Tibial artery (tissue), 4 donors: ENCODE measurements around the gene RAD50.

Experiments
- DNase-seq, 2 donors: peaks; one replicate each; pipeline ENCODE4 v3.0.0-alpha.2; 2019
- H3K27ac ChIP-seq, 2 donors: fragments of 200-600 bp; sonication (generic) in 1 of 2; 1 replicate in 1 of 2; 2 replicates in 1 of 2; pipeline ENCODE4 v1.5.1; 2018 to 2019; ENCODE audit warnings: mild to moderate bottlenecking in 1 of 2
- H3K27me3 ChIP-seq, 2 donors: fragments of 200-600 bp; sonication (generic) in 1 of 2; one replicate each; pipeline versions ENCODE4 v1.5.1 to v1.6.0; 2016 to 2019
- H3K36me3 ChIP-seq, 3 donors: fragments of 200-600 bp; sonication (generic) in 2 of 3; one replicate each; pipeline ENCODE4 v1.5.1; 2016 to 2019; ENCODE audit warnings: mild to moderate bottlenecking in 2 of 3
- H3K4me1 ChIP-seq, 4 donors: fragments of 200-600 bp; sonication (generic) in 2 of 4; 1 replicate in 3 of 4; 2 replicates in 1 of 4; pipeline ENCODE4 v1.5.1; 2016 to 2019
- H3K4me3 ChIP-seq, 2 donors: fragments of 200-600 bp; sonication (generic) in 1 of 2; 1 replicate in 1 of 2; 2 replicates in 1 of 2; pipeline ENCODE4 v1.5.1; 2018 to 2019; ENCODE audit warnings: mild to moderate bottlenecking in 2 of 2
- H3K9me3 ChIP-seq, 3 donors: fragments of 200-600 bp; sonication (generic) in 1 of 3; one replicate each; pipeline ENCODE4 v1.5.1; 2016 to 2019
- intact Hi-C: fragments of 100-400 bp; cut with DNase I; formaldehyde crosslinking; loops from one replicate; pipeline ENCODE4 v1.15.0; 2023; ENCODE audit warnings: low total_unique reads
- TF ChIP-seq, protein P1 (sequence below), 2 experiments: fragments of 200-600 bp in 1 of 2; fragments of 450-650 bp in 1 of 2; IDR thresholded peaks; one replicate each; pipeline ENCODE4 v1.5.1; 2017 to 2019; ENCODE audit warnings: antibody characterized with exemption in 2 of 2, mild to moderate bottlenecking in 1 of 2, moderate library complexity in 1 of 2

Gene RAD50

DNA sequence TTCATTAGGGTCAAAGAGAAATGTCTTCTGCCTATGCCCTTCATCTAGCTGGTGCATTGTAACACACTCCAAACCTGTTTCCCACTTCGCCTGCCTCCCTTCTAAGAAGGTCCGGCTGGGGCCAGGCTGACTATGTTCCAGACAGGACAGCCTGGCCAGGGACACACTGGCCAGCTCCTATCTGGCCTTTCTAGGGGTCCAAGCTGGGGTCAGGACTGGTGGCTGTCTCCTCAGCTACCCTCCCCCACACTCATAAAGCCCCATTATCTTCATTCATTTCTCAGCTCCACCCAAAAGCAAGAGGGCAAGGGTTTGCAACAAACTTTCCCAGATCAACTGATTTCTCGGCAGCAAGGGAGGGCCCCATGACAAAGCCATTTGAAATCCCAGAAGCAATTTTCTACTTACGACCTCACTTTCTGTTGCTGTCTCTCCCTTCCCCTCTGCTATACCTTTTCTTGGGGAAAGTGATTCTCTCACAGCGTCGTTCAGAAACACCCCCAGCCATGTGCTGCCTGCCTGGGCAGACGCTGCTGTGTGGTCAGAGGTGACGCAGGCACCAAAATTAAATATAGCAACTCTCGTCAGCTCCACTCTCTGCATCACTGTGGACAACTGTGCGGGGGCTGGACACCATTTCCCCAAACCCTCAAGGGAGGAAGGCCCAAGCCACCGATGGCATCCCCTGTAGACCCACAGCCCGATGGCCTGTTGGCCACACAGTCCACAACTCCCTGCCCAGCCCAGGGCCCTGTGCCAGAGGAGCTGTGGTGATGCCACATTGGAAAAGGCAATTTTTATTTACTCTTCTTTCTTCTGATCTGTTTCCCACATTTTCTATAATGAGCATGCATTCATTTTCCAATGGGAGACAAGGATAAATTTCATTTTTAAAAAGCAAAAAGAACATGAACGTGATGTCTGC lies 107.3 kb downstream of the RAD50 start:
- no peak overlapping the region for H3K27ac ChIP-seq
- intact Hi-C loops = no loop called here
- TF ChIP-seq, protein P1, sequence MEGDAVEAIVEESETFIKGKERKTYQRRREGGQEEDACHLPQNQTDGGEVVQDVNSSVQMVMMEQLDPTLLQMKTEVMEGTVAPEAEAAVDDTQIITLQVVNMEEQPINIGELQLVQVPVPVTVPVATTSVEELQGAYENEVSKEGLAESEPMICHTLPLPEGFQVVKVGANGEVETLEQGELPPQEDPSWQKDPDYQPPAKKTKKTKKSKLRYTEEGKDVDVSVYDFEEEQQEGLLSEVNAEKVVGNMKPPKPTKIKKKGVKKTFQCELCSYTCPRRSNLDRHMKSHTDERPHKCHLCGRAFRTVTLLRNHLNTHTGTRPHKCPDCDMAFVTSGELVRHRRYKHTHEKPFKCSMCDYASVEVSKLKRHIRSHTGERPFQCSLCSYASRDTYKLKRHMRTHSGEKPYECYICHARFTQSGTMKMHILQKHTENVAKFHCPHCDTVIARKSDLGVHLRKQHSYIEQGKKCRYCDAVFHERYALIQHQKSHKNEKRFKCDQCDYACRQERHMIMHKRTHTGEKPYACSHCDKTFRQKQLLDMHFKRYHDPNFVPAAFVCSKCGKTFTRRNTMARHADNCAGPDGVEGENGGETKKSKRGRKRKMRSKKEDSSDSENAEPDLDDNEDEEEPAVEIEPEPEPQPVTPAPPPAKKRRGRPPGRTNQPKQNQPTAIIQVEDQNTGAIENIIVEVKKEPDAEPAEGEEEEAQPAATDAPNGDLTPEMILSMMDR (IDR thresholded peaks at IDR 0.05) = no peak
- DNase-seq = no peak
- H3K9me3 ChIP-seq = no peaks in the 10 kb centered on the region
- H3K27me3 ChIP-seq = no peaks in the 10 kb centered on the region
- no peak overlapping the region for H3K4me3 ChIP-seq
- peaks cover 0 to 3% (median 1%) of the 10 kb centered on the region in 4 donors for H3K4me1 ChIP-seq
- H3K36me3 ChIP-seq = no peaks in the 10 kb centered on the region

DNA sequence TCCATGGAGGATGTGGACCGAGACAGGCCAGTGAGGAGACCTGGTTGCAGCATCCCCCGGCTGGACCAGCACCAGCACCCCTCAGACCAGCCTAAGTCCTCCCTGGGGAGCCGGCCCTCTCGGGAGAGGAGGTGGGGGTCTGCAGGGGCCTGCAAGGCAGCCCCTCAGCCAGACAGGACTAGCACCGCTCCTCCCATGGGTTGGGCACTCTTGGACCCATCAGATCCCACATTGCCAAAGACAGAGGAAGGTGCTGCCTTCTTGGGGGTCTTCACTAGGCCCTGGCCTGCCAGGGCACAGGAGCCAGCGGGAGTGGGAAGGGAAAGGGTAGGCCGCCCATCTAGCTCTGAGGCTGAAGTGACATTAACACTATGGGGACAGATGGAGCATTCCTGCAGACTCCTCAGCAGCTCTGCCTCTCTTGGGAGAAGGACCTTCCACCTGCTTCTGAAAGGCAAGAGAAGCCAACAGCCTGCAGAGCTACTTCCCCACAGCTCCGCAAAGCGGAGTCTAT lies 108.0 kb downstream of the RAD50 start:
- Histone ChIP-seq H3K27ac (no peak overlapping the region), H3K9me3 (no peaks in the 10 kb centered on the region), H3K36me3 (no peaks in the 10 kb centered on the region), H3K27me3 (no peaks in the 10 kb centered on the region), H3K4me3 (no peak overlapping the region), H3K4me1 (peaks cover 0 to 3% (median 1%) of the 10 kb centered on the region in 4 donors)
- TF ChIP-seq, protein P1 (IDR thresholded peaks at IDR 0.05) = no peak
- intact Hi-C loops = no loop called here
- no peak for DNase-seq

DNA sequence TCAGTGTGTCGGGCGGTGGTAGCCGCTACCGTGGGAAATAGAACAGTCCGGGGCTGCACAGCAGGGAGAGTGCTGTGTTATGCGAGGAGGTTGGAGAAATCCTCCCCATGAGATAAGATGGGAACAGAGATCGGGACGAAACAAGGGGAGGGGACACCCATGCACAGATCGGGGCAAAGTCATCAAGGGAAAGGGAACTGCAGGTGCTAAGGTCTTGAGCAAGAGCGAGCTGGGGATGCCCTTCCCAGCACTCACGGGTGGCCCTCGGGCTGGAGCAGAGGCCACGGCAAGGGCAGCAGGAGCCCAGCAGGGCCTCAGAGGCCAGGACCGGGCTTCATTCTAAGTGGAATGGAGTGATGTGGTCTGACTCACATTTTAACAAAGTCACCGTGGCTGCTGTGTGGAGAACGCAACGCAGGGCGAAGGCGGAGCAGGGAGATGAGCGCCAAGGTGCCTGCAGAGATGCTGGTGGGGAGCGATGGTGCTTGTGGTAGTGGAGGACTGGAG lies 108.8 kb downstream of the RAD50 start:
- no peak overlapping the region for H3K4me3 ChIP-seq
- H3K4me1 ChIP-seq = peaks cover 0 to 3% (median 1%) of the 10 kb centered on the region in 4 donors
- H3K36me3 ChIP-seq = no peaks in the 10 kb centered on the region
- TF ChIP-seq, protein P1 (IDR thresholded peaks at IDR 0.05) = no peak
- no peaks in the 10 kb centered on the region for H3K27me3 ChIP-seq
- DNase-seq = no peak
- intact Hi-C loops = no loop called here
- H3K9me3 ChIP-seq = no peaks in the 10 kb centered on the region
- H3K27ac ChIP-seq = no peak overlapping the region

DNA sequence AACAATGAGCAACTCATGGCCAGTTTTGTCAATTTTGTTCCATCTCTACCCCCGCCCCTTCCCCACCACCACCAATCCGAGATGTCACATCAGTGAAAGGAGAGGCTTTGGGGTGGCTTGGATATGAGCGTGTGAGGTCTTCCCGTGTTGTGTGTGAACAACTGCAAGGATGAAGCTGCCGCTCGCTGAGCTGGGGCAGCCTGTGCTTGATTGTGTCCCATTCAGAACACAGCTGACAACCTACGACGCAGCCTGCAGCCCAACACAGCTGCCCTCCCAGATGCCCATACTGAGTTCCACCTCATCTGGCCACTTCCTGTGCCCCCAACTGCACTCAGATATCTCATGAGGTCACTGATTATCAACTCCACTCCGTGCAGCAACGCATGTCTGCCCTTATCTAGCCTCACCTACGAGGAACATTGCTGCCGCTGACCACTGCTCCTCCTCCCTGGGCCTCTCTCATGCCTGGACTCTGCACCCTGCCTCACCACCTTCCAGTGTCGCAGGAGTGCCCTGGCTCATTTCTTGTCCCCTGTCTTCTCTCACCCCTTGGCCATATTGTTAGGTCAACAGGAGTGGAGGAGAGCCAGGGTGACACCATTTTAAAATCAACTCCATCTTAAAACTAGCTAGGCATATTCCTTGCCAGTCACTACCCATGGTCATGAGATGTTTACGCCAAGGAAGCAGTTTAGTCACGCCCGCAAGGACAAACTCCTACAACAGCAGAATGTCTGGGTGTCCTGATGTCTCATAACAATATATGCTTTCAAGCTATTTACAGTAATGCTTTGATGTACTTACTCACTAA lies 109.7 kb downstream of the RAD50 start:
- intact Hi-C loops = no loop called here
- no peaks in the 10 kb centered on the region for H3K27me3 ChIP-seq
- H3K36me3 ChIP-seq = no peaks in the 10 kb centered on the region
- no peaks in the 10 kb centered on the region for H3K9me3 ChIP-seq
- H3K27ac ChIP-seq = no peak overlapping the region
- DNase-seq = no peak
- no peak overlapping the region for H3K4me3 ChIP-seq
- TF ChIP-seq, protein P1 (IDR thresholded peaks at IDR 0.05) = no peak
- peaks cover 0 to 3% (median 1%) of the 10 kb centered on the region in 4 donors for H3K4me1 ChIP-seq

DNA sequence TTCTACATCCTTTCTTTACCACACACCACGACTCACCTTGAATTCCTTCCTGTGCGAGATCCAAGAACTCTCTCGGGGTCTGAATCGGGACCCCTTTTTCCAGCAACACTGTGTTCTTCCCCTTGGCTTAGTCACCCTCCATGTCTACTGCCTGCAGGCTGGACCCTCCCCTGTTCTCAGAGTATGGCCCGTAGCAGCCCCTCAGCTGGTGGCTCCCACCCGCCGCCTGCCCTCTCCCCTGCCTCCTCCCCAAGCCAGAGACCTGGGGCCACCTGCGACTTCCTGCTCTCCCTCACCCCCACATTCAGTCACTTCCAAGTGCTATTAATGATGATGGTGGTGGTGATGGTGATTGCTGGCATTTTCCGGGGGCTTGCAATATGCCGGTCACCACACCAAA lies 110.5 kb downstream of the RAD50 start:
- H3K27ac ChIP-seq = no peak overlapping the region
- peaks cover 0 to 3% (median 1%) of the 10 kb centered on the region in 4 donors for H3K4me1 ChIP-seq
- intact Hi-C loops = no loop called here
- H3K27me3 ChIP-seq = no peaks in the 10 kb centered on the region
- no peaks in the 10 kb centered on the region for H3K36me3 ChIP-seq
- TF ChIP-seq, protein P1 (IDR thresholded peaks at IDR 0.05) = no peak
- no peaks in the 10 kb centered on the region for H3K9me3 ChIP-seq
- H3K4me3 ChIP-seq = no peak overlapping the region
- DNase-seq = no peak
